Measurements from ENCODE around the gene HSPG2. TPM values are rescaled to one million over a fixed set of nuclear protein-coding genes. Genes with fewer than 3 reads are reported as not detected.

HSPG2 gene
- total and polyA plus RNA-seq, 10 of the 15 experiments (the other 5 are each of a cell fraction or from before 2014, with no cell fraction given), result 0.30 to 3.4 (median 0.73) TPM; not detected in 2

- DNase-seq (ENCODE audit: low read depth, low spot score) (no peak), FAIRE-seq (no peak), ATAC-seq (no peak)
- no peaks in the 10 kb centered on the region for H4K20me1 ChIP-seq (ENCODE audit: control insufficient read depth, insufficient read depth)
- ChIA-PET POLR2A (no interaction called here), SMC1A (ENCODE audit: uncharacterized antibody, unreplicated experiment) (no interaction called here), CTCF (no interaction called here), RAD21 (ENCODE audit: unreplicated experiment) (no interaction called here)
- no peaks in the 10 kb centered on the region for H3K79me2 ChIP-seq (ENCODE audit: control insufficient read depth, insufficient read depth, low read length)
- no peak overlapping the region for H3K9ac ChIP-seq (ENCODE audit: control insufficient read depth, insufficient read depth, low read length)
- H3K36me3 ChIP-seq (ENCODE audit: control insufficient read depth in 2 of 2, insufficient read depth in 2 of 2, low read length in 1 of 2), result no peaks in the 10 kb centered on the region
- H3K27me3 ChIP-seq (replicated peaks in 1 of 2; ENCODE audit: control insufficient read depth in 2 of 2, insufficient read depth in 2 of 2, low read length in 1 of 2), result no peaks in the 10 kb centered on the region
- in situ Hi-C loops (cut with MboI) (no loop called here), intact Hi-C loops (cut with micrococcal nuclease; ENCODE audit: unreplicated experiment) (no loop called here)
- H2AFZ ChIP-seq (ENCODE audit: control insufficient read depth, low read depth, low read length), result no peak overlapping the region
- no peak overlapping the region for H3K4me2 ChIP-seq (ENCODE audit: control insufficient read depth, insufficient read depth)
- no peak overlapping the region for H3K27ac ChIP-seq (ENCODE audit: control insufficient read depth, insufficient read depth)
- WGBS (ENCODE audit: insufficient coverage, insufficient replicate concordance, low lambda C conversion rate, missing lambda C conversion rate), result 66% methylated on average over 22 of the region's 28 CpGs
- no TSS peak for BruUV-seq (replicated peaks)
- H3K9me3 ChIP-seq (replicated peaks; ENCODE audit: control insufficient read depth, insufficient read depth, low read length), result peaks cover 5% of the 10 kb centered on the region; the same call in 1 of the 3 replicates
- H3K4me1 ChIP-seq (ENCODE audit: control insufficient read depth, insufficient read depth, low read length), result no peaks in the 10 kb centered on the region
- no peak overlapping the region for H3K4me3 ChIP-seq
- TF ChIP-seq SREBF1 (IDR thresholded peaks at IDR 0.05; ENCODE audit: low read length) (no peak), RELA (IDR thresholded peaks at IDR 0.05; ENCODE audit: borderline replicate concordance, partially characterized antibody) (no peak), ATF7 (IDR thresholded peaks at IDR 0.05; ENCODE audit: low read depth) (no peak), SPI1 (IDR thresholded peaks at IDR 0.05; ENCODE audit: borderline replicate concordance, insufficient read depth, low read depth, low read length) (no peak), HDGF (IDR thresholded peaks at IDR 0.05) (no peak), REST (IDR thresholded peaks at IDR 0.05; ENCODE audit: low read depth, low read length) (no peak), IRF3 (IDR thresholded peaks at IDR 0.05) (no peak), MTA2 (IDR thresholded peaks at IDR 0.05; ENCODE audit: low read depth) (no peak), ESRRA (IDR thresholded peaks at IDR 0.05; ENCODE audit: low read length) (no peak), ZNF24 (IDR thresholded peaks at IDR 0.05) (no peak), MYB (IDR thresholded peaks at IDR 0.05; ENCODE audit: borderline replicate concordance, low read depth, low read length) (no peak), TBL1XR1 (IDR thresholded peaks at IDR 0.05; ENCODE audit: low read depth, low read length) (no peak), ZNF384 (IDR thresholded peaks at IDR 0.05; ENCODE audit: borderline replicate concordance, low read depth, low read length) (no peak)
Measured at GRCh38 chr1:21828506-21829210, 108.5 kb downstream of the HSPG2 start.

Measured in GM12878 (cell line).